Ishikawa (cell line): ENCODE results near the gene PPFIBP1.

Experiments used
- CEBPB ChIP-seq: IDR thresholded peaks from 2 replicates; pipeline ENCODE4 v1.6.1; 2012
- CREB1 ChIP-seq: IDR thresholded peaks from 2 replicates; pipeline ENCODE4 v1.6.1; 2012; ENCODE audit warnings: low read depth
- EGR1 ChIP-seq: IDR thresholded peaks from 2 replicates; pipeline ENCODE4 v1.6.1; 2012
- EP300 ChIP-seq: IDR thresholded peaks from 2 replicates; pipeline ENCODE4 v1.6.1; 2012; ENCODE audit warnings: borderline replicate concordance
- FOXM1 ChIP-seq: IDR thresholded peaks from 2 replicates; pipeline ENCODE4 v1.6.1; 2012; ENCODE audit warnings: low read depth, borderline replicate concordance
- NFIC ChIP-seq: IDR thresholded peaks from 2 replicates; pipeline ENCODE4 v1.6.1; 2012
- RAD21 ChIP-seq: IDR thresholded peaks from 2 replicates; pipeline ENCODE4 v1.6.1; 2012; ENCODE audit warnings: low read depth
- TAF1 ChIP-seq: IDR thresholded peaks from 2 replicates; pipeline ENCODE4 v1.6.1; 2012; ENCODE audit warnings: low read depth, mild to moderate bottlenecking
- TCF12 ChIP-seq: IDR thresholded peaks from 2 replicates; pipeline ENCODE4 v1.6.1; 2012; ENCODE audit warnings: low read depth
- YY1 ChIP-seq: IDR thresholded peaks from 2 replicates; pipeline ENCODE4 v1.6.1; 2012; ENCODE audit warnings: low read depth
- ZBTB7A ChIP-seq: IDR thresholded peaks from 2 replicates; pipeline ENCODE4 v1.6.1; 2012; ENCODE audit warnings: low read depth
- TF ChIP-seq, protein P1 (sequence below): IDR thresholded peaks from 2 replicates; pipeline ENCODE4 v1.6.1; 2012; ENCODE audit warnings: low read depth, mild to moderate bottlenecking
- TF ChIP-seq, protein P2 (sequence below): IDR thresholded peaks from 2 replicates; pipeline ENCODE4 v1.6.1; 2012

DNA sequence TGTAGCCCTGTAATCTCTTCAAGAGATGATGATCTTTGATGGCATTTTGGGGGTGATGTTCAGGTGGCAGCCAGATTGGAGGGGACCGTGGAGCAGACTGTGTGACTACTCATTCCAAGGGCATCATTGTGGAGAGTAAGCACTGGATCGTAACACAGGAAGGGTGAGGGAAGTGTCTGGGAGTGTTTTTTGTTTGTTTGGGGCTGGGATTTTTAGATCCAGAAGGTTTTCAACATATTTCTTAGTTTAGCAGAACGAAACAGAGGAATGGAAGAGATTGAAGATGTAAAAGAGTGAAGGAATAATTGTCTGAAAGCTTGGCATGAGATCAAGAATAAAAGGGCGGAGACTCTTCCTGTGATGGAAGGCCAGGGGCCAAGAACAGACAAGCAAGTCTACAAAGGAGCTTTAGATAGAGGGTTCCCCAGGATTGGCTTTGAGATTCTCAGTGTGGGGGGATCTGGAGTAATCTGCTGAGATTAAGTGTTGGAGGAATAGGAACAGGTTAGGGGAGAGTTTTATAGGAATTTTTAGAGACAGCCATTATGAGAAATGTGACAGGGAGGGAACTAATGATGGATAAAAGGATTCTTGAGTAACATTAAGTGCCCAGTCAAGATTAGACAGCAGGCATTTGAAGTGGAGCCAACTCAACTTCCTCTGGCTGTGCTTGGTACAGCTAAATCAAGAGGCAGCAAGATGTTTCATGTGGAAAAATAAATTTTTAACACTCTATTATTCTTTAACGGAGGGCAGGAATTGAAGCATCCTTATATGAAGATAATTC is 92.5 kb downstream of the PPFIBP1 start:
- TF ChIP-seq RAD21 (no peak), EP300 (no peak), YY1 (no peak), FOXM1 (no peak), TAF1 (no peak), EGR1 (no peak), TCF12 (no peak), NFIC (peak; percentile 68), ZBTB7A (no peak), CEBPB (no peak), CREB1 (no peak)
- TF ChIP-seq, protein P1, sequence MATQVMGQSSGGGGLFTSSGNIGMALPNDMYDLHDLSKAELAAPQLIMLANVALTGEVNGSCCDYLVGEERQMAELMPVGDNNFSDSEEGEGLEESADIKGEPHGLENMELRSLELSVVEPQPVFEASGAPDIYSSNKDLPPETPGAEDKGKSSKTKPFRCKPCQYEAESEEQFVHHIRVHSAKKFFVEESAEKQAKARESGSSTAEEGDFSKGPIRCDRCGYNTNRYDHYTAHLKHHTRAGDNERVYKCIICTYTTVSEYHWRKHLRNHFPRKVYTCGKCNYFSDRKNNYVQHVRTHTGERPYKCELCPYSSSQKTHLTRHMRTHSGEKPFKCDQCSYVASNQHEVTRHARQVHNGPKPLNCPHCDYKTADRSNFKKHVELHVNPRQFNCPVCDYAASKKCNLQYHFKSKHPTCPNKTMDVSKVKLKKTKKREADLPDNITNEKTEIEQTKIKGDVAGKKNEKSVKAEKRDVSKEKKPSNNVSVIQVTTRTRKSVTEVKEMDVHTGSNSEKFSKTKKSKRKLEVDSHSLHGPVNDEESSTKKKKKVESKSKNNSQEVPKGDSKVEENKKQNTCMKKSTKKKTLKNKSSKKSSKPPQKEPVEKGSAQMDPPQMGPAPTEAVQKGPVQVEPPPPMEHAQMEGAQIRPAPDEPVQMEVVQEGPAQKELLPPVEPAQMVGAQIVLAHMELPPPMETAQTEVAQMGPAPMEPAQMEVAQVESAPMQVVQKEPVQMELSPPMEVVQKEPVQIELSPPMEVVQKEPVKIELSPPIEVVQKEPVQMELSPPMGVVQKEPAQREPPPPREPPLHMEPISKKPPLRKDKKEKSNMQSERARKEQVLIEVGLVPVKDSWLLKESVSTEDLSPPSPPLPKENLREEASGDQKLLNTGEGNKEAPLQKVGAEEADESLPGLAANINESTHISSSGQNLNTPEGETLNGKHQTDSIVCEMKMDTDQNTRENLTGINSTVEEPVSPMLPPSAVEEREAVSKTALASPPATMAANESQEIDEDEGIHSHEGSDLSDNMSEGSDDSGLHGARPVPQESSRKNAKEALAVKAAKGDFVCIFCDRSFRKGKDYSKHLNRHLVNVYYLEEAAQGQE: no peak
- TF ChIP-seq, protein P2, sequence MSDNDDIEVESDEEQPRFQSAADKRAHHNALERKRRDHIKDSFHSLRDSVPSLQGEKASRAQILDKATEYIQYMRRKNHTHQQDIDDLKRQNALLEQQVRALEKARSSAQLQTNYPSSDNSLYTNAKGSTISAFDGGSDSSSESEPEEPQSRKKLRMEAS: no peak
